ENCODE results near the gene SORCS1.

- TF ChIP-seq CTCF (IDR thresholded peaks at IDR 0.05; ENCODE audit: low read depth, low read length) = no peak
- no peak for TF ChIP-seq POLR2A (IDR thresholded peaks at IDR 0.05; ENCODE audit: extremely low read depth, insufficient read length)
- no peak for TF ChIP-seq MAX (IDR thresholded peaks at IDR 0.05; ENCODE audit: low read depth, low read length)
These were observed 370.9 kb downstream of the SORCS1 start for GRCh38 chr10:106793617-106794016.

Data from NB4 (cell line).